Sigmoid colon (tissue), 4 donors: ENCODE results near the gene RBM47.

Experiments used
- CTCF ChIP-seq, 4 experiments: fragments of 450-650 bp in 3 of 4; fragments of 200-600 bp in 1 of 4; IDR thresholded peaks; one replicate each; pipeline ENCODE4 v1.5.1; 2016 to 2019; ENCODE audit warnings: antibody characterized with exemption in 4 of 4, mild to moderate bottlenecking in 3 of 4, moderate library complexity in 2 of 4
- EP300 ChIP-seq, 4 donors: sonication (generic); formaldehyde crosslinking; IDR thresholded peaks; one replicate each; pipeline ENCODE4 v1.6.1; 2017; ENCODE audit warnings: antibody characterized with exemption in 4 of 4
- POLR2A ChIP-seq, 2 donors: fragments of 450-650 bp; IDR thresholded peaks; one replicate each; pipeline ENCODE4 v1.6.1; 2016; ENCODE audit warnings: antibody characterized with exemption in 2 of 2, mild to moderate bottlenecking in 2 of 2, moderate library complexity in 2 of 2
- POLR2AphosphoS5 ChIP-seq, 4 donors: sonication (generic); formaldehyde crosslinking; IDR thresholded peaks; one replicate each; pipeline ENCODE4 v1.6.1; 2017; ENCODE audit warnings: antibody characterized with exemption in 4 of 4

GRCh38 chr4:40562681-40563080 lies 67.0 kb downstream of the RBM47 start:
- TF ChIP-seq POLR2A (IDR thresholded peaks at IDR 0.05), result no peak
- no peak for TF ChIP-seq CTCF (IDR thresholded peaks at IDR 0.05)
- TF ChIP-seq POLR2AphosphoS5 (IDR thresholded peaks at IDR 0.05), result no peak
- TF ChIP-seq EP300 (IDR thresholded peaks at IDR 0.05), result no peak
